Measurements from ENCODE around the gene COL4A3.

COL4A3 gene

DNA sequence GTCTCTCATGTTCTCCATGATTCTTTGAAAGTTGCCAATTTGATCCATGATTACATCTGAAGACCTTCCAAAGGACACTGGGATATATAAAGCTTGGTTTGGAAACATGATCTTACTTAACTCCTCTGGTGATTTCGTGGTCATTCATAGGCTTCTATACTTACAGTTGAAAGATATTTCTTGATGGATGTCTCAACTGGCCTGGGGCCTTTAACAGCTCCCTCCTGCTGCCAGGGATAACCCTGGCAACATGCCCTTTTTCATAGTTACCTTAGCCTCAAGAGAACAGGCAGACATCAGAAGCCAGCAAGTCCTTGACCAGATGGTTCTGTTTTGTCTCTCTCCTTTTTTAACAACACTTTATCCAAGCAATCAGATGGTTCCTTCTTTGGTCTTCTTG lies 137.1 kb downstream of the COL4A3 start:
- Histone ChIP-seq H2BK15ac (ENCODE audit: low read length) (no peak overlapping the region), H3K9me3 (replicated peaks in 1 of 2; ENCODE audit: control insufficient read depth in 2 of 2, insufficient read depth in 1 of 2, low read depth in 1 of 2, low read length in 2 of 2) (no peaks in the 10 kb centered on the region), H4K91ac (ENCODE audit: low read depth, low read length, poor library complexity) (no peak overlapping the region), H2BK12ac (ENCODE audit: low read length) (no peak overlapping the region), H4K8ac (ENCODE audit: low read depth, low read length) (no peak overlapping the region), H2BK5ac (ENCODE audit: low read length) (no peak overlapping the region), H3K23ac (ENCODE audit: low read depth, low read length, poor library complexity) (no peak overlapping the region), H3K4me2 (ENCODE audit: insufficient read depth, low read length, poor library complexity, severe bottlenecking) (no peak overlapping the region), H3K14ac (ENCODE audit: low read length) (no peak overlapping the region), H2AK5ac (ENCODE audit: low read depth, low read length) (no peak overlapping the region), H3K27ac (replicated peaks; ENCODE audit: low read length) (no peak overlapping the region), H2AFZ (ENCODE audit: low read length) (no peak overlapping the region), H2BK120ac (ENCODE audit: low read depth, low read length) (no peak overlapping the region), H3K4me1 (ENCODE audit: control insufficient read depth in 2 of 2, insufficient read depth in 1 of 2, low read depth in 1 of 2, low read length in 2 of 2) (peaks cover 0 to 1% of the 10 kb centered on the region in 2 donors), H3K9ac (ENCODE audit: low read depth, low read length, poor library complexity) (no peak overlapping the region), H3K36me3 (replicated peaks in 1 of 2; ENCODE audit: control insufficient read depth in 2 of 2, insufficient read depth in 2 of 2, low read length in 2 of 2) (no peaks in the 10 kb centered on the region), H3K27me3 (ENCODE audit: control insufficient read depth in 3 of 3, insufficient read depth in 3 of 3, low read depth in 1 of 3, low read length in 3 of 3) (no peaks in the 10 kb centered on the region), H3K79me1 (ENCODE audit: low read depth, low read length) (no peaks in the 10 kb centered on the region), H3K18ac (ENCODE audit: low read length) (no peak overlapping the region), H3K4ac (ENCODE audit: low read length) (no peak overlapping the region), H3K4me3 (ENCODE audit: low read length in 2 of 2) (no peak overlapping the region)
- DNase-seq (ENCODE audit: low spot score): no peak
- no CpG with 5 or more reads among the region's 1 CpG for WGBS, 2 donors (ENCODE audit: extremely low coverage in 2 of 2, insufficient read length in 2 of 2, insufficient replicate concordance in 1 of 2)

GRCh38 chr2:227308784-227309183 lies 144.4 kb downstream of the COL4A3 start:
- Histone ChIP-seq H3K27ac (replicated peaks; ENCODE audit: low read length) (no peak overlapping the region), H2BK15ac (ENCODE audit: low read length) (no peak overlapping the region), H3K23ac (ENCODE audit: low read depth, low read length, poor library complexity) (no peak overlapping the region), H3K4me2 (ENCODE audit: insufficient read depth, low read length, poor library complexity, severe bottlenecking) (no peak overlapping the region), H2AK5ac (ENCODE audit: low read depth, low read length) (no peak overlapping the region), H2BK120ac (ENCODE audit: low read depth, low read length) (no peak overlapping the region), H4K8ac (ENCODE audit: low read depth, low read length) (no peak overlapping the region), H2BK12ac (ENCODE audit: low read length) (no peak overlapping the region), H3K18ac (ENCODE audit: low read length) (no peak overlapping the region), H3K4ac (ENCODE audit: low read length) (no peak overlapping the region), H3K36me3 (replicated peaks in 1 of 2; ENCODE audit: control insufficient read depth in 2 of 2, insufficient read depth in 2 of 2, low read length in 2 of 2) (no peaks in the 10 kb centered on the region), H3K9ac (ENCODE audit: low read depth, low read length, poor library complexity) (no peak overlapping the region), H3K9me3 (replicated peaks in 1 of 2; ENCODE audit: control insufficient read depth in 2 of 2, insufficient read depth in 1 of 2, low read depth in 1 of 2, low read length in 2 of 2) (no peaks in the 10 kb centered on the region), H3K27me3 (ENCODE audit: control insufficient read depth in 3 of 3, insufficient read depth in 3 of 3, low read depth in 1 of 3, low read length in 3 of 3) (no peaks in the 10 kb centered on the region), H3K4me1 (ENCODE audit: control insufficient read depth in 2 of 2, insufficient read depth in 1 of 2, low read depth in 1 of 2, low read length in 2 of 2) (no peaks in the 10 kb centered on the region), H2BK5ac (ENCODE audit: low read length) (no peak overlapping the region), H3K4me3 (ENCODE audit: low read length in 2 of 2) (no peak overlapping the region), H3K79me1 (ENCODE audit: low read depth, low read length) (no peaks in the 10 kb centered on the region), H3K14ac (ENCODE audit: low read length) (no peak overlapping the region), H2AFZ (ENCODE audit: low read length) (peak overlapping the region; percentile 64), H4K91ac (ENCODE audit: low read depth, low read length, poor library complexity) (no peak overlapping the region)
- no peak for DNase-seq (ENCODE audit: low spot score)
- WGBS, 2 donors (ENCODE audit: extremely low coverage in 2 of 2, insufficient read length in 2 of 2, insufficient replicate concordance in 1 of 2): no CpG with 5 or more reads among the region's 4 CpGs

DNA sequence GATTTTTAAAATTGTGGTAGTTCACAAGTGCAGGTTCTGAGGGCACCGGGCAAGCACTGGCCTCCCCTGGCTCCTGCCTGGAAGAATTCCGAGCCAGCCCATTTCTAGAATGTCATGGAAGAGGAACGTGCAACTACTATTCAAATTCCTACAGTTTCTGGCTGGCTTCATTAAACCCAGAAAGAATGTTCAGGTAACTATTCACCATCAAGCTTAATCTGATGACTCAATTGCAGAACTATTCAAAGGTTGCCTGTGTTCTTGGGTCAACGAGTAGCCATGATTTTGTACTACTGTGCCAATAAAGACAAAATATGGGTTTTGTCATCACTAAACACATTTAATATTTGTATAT lies 146.3 kb downstream of the COL4A3 start:
- H2AFZ ChIP-seq (ENCODE audit: low read length): no peak overlapping the region
- H3K18ac ChIP-seq (ENCODE audit: low read length): no peak overlapping the region
- H3K27me3 ChIP-seq (ENCODE audit: control insufficient read depth in 3 of 3, insufficient read depth in 3 of 3, low read depth in 1 of 3, low read length in 3 of 3): no peaks in the 10 kb centered on the region
- H3K4ac ChIP-seq (ENCODE audit: low read length): no peak overlapping the region
- no peak for DNase-seq (ENCODE audit: low spot score)
- H2BK120ac ChIP-seq (ENCODE audit: low read depth, low read length): no peak overlapping the region
- WGBS, 2 donors (ENCODE audit: extremely low coverage in 2 of 2, insufficient read length in 2 of 2, insufficient replicate concordance in 1 of 2): no CpG with 5 or more reads among the region's 4 CpGs
- no peaks in the 10 kb centered on the region for H3K4me1 ChIP-seq (ENCODE audit: control insufficient read depth in 2 of 2, insufficient read depth in 1 of 2, low read depth in 1 of 2, low read length in 2 of 2)
- H4K8ac ChIP-seq (ENCODE audit: low read depth, low read length): no peak overlapping the region
- no peak overlapping the region for H2BK12ac ChIP-seq (ENCODE audit: low read length)
- no peak overlapping the region for H2AK5ac ChIP-seq (ENCODE audit: low read depth, low read length)
- no peak overlapping the region for H4K91ac ChIP-seq (ENCODE audit: low read depth, low read length, poor library complexity)
- no peaks in the 10 kb centered on the region for H3K36me3 ChIP-seq (replicated peaks in 1 of 2; ENCODE audit: control insufficient read depth in 2 of 2, insufficient read depth in 2 of 2, low read length in 2 of 2)
- no peak overlapping the region for H3K4me2 ChIP-seq (ENCODE audit: insufficient read depth, low read length, poor library complexity, severe bottlenecking)
- H3K9ac ChIP-seq (ENCODE audit: low read depth, low read length, poor library complexity): no peak overlapping the region
- H2BK15ac ChIP-seq (ENCODE audit: low read length): no peak overlapping the region
- H3K4me3 ChIP-seq (ENCODE audit: low read length in 2 of 2): no peak overlapping the region
- no peaks in the 10 kb centered on the region for H3K79me1 ChIP-seq (ENCODE audit: low read depth, low read length)
- H3K27ac ChIP-seq (replicated peaks; ENCODE audit: low read length): no peak overlapping the region
- H2BK5ac ChIP-seq (ENCODE audit: low read length): no peak overlapping the region
- H3K9me3 ChIP-seq (replicated peaks in 1 of 2; ENCODE audit: control insufficient read depth in 2 of 2, insufficient read depth in 1 of 2, low read depth in 1 of 2, low read length in 2 of 2): no peaks in the 10 kb centered on the region
- no peak overlapping the region for H3K23ac ChIP-seq (ENCODE audit: low read depth, low read length, poor library complexity)
- no peak overlapping the region for H3K14ac ChIP-seq (ENCODE audit: low read length)

DNA sequence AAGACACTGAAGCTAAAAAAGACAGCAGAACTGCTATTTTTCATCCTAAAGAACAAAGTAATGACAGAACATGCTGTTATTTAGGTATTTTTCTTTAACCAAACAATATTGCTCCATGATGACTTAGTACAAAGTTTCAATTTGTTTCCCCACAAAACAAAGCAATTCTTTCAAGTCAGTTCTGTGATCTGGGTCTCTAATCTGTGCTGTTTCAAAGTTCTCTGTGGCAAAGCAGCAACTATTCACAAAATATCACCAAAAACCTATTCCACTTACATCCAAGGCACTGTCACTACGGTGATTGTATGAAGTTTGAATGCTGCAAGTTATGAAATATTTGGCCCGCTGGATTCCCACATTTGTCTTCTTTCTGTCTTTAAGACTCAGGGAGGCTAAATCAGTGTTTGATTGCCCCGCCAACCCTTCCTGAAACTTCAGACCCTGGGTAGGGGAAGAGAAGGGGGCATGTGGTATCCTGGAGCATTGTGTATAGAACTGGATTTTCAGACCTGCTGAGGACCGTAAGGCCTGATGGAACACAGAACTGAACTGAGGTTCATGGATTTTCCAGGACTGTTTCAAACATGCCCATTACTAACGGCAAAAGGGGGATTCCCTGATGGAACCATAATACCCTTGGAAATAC lies 147.6 kb downstream of the COL4A3 start:
- Histone ChIP-seq H3K36me3 (replicated peaks in 1 of 2; ENCODE audit: control insufficient read depth in 2 of 2, insufficient read depth in 2 of 2, low read length in 2 of 2) (no peaks in the 10 kb centered on the region), H3K4me1 (ENCODE audit: control insufficient read depth in 2 of 2, insufficient read depth in 1 of 2, low read depth in 1 of 2, low read length in 2 of 2) (no peaks in the 10 kb centered on the region), H4K91ac (ENCODE audit: low read depth, low read length, poor library complexity) (no peak overlapping the region), H2BK15ac (ENCODE audit: low read length) (no peak overlapping the region), H3K27me3 (ENCODE audit: control insufficient read depth in 3 of 3, insufficient read depth in 3 of 3, low read depth in 1 of 3, low read length in 3 of 3) (no peaks in the 10 kb centered on the region), H2AFZ (ENCODE audit: low read length) (no peak overlapping the region), H3K23ac (ENCODE audit: low read depth, low read length, poor library complexity) (no peak overlapping the region), H2BK120ac (ENCODE audit: low read depth, low read length) (no peak overlapping the region), H3K14ac (ENCODE audit: low read length) (no peak overlapping the region), H3K4me3 (ENCODE audit: low read length in 2 of 2) (no peak overlapping the region), H2AK5ac (ENCODE audit: low read depth, low read length) (no peak overlapping the region), H3K79me1 (ENCODE audit: low read depth, low read length) (no peaks in the 10 kb centered on the region), H3K4ac (ENCODE audit: low read length) (no peak overlapping the region), H3K9ac (ENCODE audit: low read depth, low read length, poor library complexity) (no peak overlapping the region), H4K8ac (ENCODE audit: low read depth, low read length) (no peak overlapping the region), H3K27ac (replicated peaks; ENCODE audit: low read length) (no peak overlapping the region), H3K4me2 (ENCODE audit: insufficient read depth, low read length, poor library complexity, severe bottlenecking) (no peak overlapping the region), H3K18ac (ENCODE audit: low read length) (no peak overlapping the region), H2BK5ac (ENCODE audit: low read length) (no peak overlapping the region), H3K9me3 (replicated peaks in 1 of 2; ENCODE audit: control insufficient read depth in 2 of 2, insufficient read depth in 1 of 2, low read depth in 1 of 2, low read length in 2 of 2) (no peaks in the 10 kb centered on the region), H2BK12ac (ENCODE audit: low read length) (no peak overlapping the region)
- DNase-seq (ENCODE audit: low spot score): no peak
- no CpG with 5 or more reads among the region's 5 CpGs for WGBS, 2 donors (ENCODE audit: extremely low coverage in 2 of 2, insufficient read length in 2 of 2, insufficient replicate concordance in 1 of 2)
